Left ventricle myocardium superior (tissue), 1 donor: ENCODE measurements around the gene ZNF646. TPM values are rescaled to one million over a fixed set of nuclear protein-coding genes. Genes with fewer than 3 reads are reported as not detected.

ENCODE experiments used
- ATAC-seq: fragments of 200-7000 bp; cut with Tn5 transposase; one replicate; pipeline ENCODE4 v1.9.1; 2020; ENCODE audit warnings: mild to moderate bottlenecking, moderate library complexity
- DNase-seq: peaks from one replicate; pipeline ENCODE4 v3.0.0-alpha.2; 2020
- intact Hi-C: fragments of 100-400 bp; cut with micrococcal nuclease; formaldehyde crosslinking; loops from one replicate; pipeline ENCODE4 v1.11.0; 2022
- total RNA-seq: library from RNA; stranded (reverse); fragmentation: NEBNext Ultra II Directional; extraction: Animal tissue kit (Norgen Biotek cat#: 25700); gene quantifications from one replicate; pipeline ENCODE4 v1.2.1, GENCODE V29; 2021
- donor health status: DM: no; HTN: yes; CAD: no; lungs with severe emphysema.

Gene ZNF646
- total RNA-seq, 1 donor from 2014 or later = 9.9 TPM

DNA sequence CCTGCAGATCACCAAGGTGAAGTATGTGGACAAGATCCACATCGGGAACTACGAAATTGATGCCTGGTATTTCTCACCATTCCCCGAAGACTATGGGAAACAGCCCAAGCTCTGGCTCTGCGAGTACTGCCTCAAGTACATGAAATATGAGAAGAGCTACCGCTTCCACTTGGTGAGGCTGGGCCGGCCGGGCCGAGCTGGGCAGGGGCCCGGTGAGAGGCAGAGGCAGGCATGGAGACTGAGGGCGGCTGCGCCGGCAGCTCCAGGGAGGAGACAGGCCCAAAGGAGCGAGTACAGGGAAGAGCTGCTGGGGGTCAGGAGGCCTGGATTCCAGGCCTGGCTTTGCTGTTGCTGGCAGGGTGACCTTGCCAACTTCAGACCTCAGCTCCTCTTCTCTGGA, 53.0 kb downstream of the ZNF646 start:
- ATAC-seq (no peak), DNase-seq (no peak)
- intact Hi-C loops = no loop called here

DNA sequence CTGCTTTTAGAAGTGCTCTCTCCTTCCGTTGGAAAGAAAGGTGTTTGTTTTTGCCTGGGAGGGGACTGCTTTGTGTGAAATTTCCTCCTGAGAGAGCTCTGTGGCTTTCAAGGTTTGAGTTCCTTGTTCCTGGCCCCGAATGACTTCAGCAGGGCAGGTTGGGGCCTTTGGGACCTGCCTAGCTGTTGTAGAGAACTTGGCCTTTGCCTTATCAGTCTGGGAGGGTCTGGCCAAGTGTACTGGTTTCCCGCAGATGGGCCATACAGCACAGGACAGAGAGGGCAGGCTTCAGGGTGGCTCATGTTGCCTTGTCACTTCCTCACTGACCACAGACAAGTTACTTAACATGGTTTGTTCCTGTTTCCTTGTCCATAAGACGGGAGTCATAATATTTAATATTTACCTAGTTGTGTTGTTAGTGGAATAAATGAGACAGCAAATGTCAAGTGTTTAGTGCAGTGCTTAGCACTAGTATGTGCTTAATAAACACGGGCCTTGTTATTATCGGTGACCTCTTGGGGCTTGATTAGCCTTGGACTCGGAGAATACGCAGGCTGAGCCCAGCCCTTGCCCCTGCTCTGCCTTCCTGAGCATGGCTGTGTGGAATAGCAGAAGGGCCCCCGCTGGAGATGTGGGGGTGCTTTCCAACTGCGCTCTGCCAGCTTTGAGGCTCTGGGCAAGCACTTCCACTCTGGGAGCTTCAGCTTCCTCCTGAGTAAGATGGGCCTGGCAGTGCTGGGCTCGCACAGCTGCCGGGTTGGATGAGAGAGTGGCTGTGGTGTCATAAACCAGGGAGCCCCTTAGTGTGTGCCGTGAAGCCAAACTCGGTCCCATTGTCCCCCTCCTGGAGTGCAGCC, 54.7 kb downstream of the ZNF646 start:
- DNase-seq (no peak), ATAC-seq (peak; percentile 70)
- intact Hi-C loops = no loop called here

DNA sequence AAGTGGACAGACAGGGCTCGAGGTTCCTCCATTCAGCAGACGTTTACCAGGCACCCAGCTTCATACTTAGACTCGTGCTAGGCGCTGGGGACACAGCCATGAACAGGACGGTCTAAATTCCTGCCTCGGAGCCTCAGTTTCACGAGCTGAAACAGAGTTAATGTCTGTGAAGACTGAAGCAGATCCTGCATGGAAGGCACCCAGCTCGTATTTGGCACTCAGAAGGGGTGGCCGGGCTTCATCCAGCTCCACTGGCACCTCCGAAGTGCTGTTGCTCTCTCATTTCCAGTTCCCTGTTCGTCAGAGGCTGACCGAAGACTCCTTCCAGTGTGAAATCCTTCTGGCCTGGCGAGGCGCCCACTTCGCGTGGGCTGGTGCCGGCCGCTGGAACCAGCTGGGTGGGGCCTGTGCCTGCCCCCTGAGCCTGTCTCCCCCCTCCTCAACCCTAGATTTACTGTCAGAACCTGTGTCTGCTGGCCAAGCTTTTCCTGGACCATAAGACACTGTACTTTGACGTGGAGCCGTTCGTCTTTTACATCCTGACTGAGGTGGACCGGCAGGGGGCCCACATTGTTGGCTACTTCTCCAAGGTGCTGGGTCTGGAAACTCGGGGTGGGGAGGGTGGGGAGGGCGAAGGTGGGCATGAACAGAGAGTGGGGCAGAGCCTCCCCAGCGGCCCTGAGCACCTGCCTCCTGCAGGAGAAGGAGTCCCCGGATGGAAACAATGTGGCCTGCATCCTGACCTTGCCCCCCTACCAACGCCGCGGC, 55.5 kb downstream of the ZNF646 start:
- ATAC-seq (peak; percentile 37), DNase-seq (peak; percentile 81)
- intact Hi-C loops = no loop called here

DNA sequence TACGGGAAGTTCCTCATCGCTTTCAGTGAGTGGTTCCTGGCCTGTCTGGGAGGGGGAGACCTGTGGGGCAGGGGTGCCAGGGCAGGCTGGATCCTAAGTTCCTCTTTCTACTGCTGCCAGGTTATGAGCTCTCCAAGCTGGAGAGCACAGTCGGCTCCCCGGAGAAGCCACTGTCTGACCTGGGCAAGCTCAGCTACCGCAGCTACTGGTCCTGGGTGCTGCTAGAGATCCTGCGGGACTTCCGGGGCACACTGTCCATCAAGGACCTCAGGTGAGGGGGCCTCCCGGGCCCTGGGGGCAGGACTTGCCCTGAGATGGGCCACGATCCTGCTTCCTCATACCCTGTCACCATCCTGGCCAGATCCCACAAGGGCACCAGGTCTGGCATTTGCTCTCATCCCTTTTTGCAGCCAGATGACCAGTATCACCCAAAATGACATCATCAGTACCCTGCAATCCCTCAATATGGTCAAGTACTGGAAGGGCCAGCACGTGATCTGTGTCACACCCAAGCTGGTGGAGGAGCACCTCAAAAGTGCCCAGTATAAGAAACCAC, 56.2 kb downstream of the ZNF646 start:
- DNase-seq (no peak), ATAC-seq (no peak)
- intact Hi-C loops = no loop called here

DNA sequence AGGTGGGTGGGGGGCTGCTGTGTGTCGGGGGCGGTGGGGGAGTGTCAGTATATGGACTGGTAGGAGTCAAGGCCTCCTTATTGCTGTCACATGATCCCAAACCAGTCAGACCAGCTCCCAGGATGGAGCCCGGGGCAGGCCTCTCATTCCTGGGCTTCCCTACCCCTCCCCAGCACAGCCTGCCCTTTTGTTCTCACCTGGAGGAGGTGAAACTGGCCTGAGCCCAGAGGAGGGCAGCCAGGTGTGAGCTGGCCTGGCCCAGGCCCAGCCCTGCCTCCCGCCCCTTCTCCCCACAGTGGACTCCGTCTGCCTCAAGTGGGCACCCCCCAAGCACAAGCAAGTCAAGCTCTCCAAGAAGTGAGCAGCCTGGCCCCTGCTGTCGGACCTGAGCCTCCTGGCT, 56.7 kb downstream of the ZNF646 start:
- DNase-seq = no peak
- ATAC-seq = no peak
- intact Hi-C loops = no loop called here

DNA sequence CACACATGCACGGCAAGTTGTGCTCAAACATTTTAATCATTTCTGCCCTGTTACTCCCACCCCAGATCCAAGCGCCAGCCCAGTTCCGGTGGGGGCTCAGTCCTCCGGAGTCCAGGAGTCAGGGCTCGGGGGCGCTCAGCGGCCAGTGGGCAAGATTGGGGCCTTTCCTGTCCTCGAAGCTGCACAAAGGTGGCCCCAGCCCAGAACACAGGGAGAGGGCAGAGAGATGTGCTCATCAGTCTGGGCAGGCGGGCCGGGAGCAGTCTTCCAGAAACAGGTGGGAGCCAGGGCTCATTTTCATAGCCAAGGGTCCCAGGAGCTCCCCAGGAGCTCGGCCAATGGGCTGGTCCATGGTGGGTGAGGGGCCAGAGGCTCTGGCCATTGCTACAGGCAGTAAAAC, 57.2 kb downstream of the ZNF646 start:
- ATAC-seq (no peak), DNase-seq (no peak)
- intact Hi-C loops = no loop called here

DNA sequence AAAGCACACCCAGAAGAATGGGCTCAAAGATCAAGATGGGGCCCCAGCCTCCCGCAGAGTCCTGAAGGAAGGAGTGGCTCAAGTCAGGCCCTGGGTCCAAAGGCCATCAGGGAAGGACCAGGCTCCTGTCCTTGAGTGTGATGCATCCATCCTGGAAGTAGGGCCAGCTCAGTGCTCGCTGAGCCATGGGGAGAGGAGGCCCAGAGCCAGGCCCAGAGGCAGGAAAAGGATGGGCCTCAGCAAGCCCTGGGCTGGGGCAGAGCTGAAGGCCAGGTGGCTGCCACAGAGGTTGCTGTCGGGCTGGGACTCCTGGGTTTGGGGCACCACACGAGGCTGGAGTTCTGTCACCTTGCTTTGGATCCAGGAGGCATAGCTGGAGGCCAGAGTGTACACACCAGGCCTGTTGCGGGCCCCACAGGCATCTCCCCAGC, 57.6 kb downstream of the ZNF646 start:
- ATAC-seq = no peak
- intact Hi-C loops = no loop called here
- DNase-seq = no peak

DNA sequence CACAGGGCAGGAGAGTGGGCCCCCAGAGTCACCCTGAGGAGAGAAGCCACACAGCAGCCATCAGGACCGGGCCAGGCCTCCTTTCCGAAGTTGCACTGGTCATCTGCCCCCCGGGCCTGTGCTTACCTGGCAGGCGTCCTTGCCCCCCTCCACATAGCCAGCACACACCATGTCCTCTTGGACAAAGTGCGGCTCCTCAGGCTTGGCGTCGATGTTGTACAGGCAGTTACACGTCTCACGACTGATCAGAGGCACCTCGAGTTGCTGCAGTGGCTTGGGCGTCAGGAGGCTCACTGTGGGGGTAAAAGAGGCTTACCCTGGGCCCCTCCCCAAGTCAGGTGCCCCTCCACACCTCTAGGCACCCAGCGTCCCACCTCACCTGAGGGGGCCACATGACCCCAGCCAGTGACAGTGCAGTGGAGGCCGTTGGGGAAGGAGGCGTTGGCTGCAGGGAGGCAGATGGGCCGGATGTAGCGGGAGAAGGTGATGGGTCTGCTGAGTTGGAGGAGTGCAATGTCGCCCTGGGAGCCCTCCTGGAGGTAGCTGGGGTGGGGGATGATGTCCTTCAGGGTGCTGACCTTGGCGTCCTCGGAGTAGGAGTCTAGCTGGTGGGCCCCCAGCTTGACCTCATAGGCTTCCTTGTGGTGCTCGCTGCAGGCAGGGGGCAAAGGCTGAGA, 58.2 kb downstream of the ZNF646 start:
- intact Hi-C loops = no loop called here
- no peak for ATAC-seq
- DNase-seq = no peak

DNA sequence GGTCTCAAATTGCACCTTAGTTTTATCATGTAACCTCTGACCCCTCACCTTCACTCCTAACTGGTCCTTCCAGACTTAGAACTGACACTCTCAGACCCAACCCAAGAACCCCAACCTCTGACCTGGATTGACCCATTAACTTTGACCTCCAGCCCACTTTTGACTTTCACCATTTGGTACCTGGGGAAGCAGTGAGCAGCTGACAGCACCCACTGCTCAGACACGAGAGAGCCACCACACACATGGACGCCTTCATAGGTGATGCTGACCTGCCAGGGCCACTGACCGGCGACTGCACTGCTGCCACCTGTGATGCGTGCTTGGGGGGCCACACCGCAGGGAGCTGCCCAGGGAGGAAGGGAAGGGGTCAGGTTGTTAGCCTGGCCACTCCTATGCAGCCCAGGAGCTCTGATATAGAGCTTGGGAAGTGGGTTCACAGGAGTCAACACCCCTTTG, 58.9 kb downstream of the ZNF646 start:
- DNase-seq (no peak), ATAC-seq (no peak)
- intact Hi-C loops = no loop called here

Other genes starting within 250 kb of the ZNF646 start
- gene BCL7C, start 180.3 kb upstream of the ZNF646 start, total RNA-seq = 29.6 TPM
- 7.5 TPM for gene CTF1, start 177.8 kb upstream of the ZNF646 start, total RNA-seq
- gene FBXL19, start 150.8 kb upstream of the ZNF646 start, total RNA-seq = 5.7 TPM
- 10.8 TPM for gene ORAI3, start 125.4 kb upstream of the ZNF646 start, total RNA-seq
- 11.0 TPM for gene SETD1A, start 116.7 kb upstream of the ZNF646 start, total RNA-seq
- 7.4 TPM for gene HSD3B7, start 89.2 kb upstream of the ZNF646 start, total RNA-seq
- gene STX1B, start 63.8 kb upstream of the ZNF646 start, total RNA-seq = 0.40 TPM
- gene STX4, start 40.9 kb upstream of the ZNF646 start, total RNA-seq = 42.4 TPM
- 3.9 TPM for gene ZNF668, start 182 bp upstream of the ZNF646 start, total RNA-seq
- 0.87 TPM for gene PRSS53, start 14.5 kb downstream of the ZNF646 start, total RNA-seq
- 39.9 TPM for gene VKORC1, start 20.4 kb downstream of the ZNF646 start, total RNA-seq
- gene BCKDK, start 34.0 kb downstream of the ZNF646 start, total RNA-seq = 90.5 TPM
- 77.4 TPM for gene KAT8, start 43.2 kb downstream of the ZNF646 start, total RNA-seq
- gene PRSS8, start 61.3 kb downstream of the ZNF646 start, total RNA-seq = not detected
- 2.7 TPM for gene PRSS36, start 75.6 kb downstream of the ZNF646 start, total RNA-seq
- gene FUS, start 105.7 kb downstream of the ZNF646 start, total RNA-seq = 84.8 TPM
- 7.4 TPM for gene PYCARD, start 128.3 kb downstream of the ZNF646 start, total RNA-seq
- gene TRIM72, start 139.7 kb downstream of the ZNF646 start, total RNA-seq = 0.40 TPM
- not detected for gene PYDC1, start 142.7 kb downstream of the ZNF646 start, total RNA-seq
- gene ITGAM, start 185.6 kb downstream of the ZNF646 start, total RNA-seq = 7.1 TPM